Left ventricle myocardium superior (tissue), 1 donor: ENCODE results near the gene C22orf31. TPM values are rescaled to one million over a fixed set of nuclear protein-coding genes. Genes with fewer than 3 reads are reported as not detected.
"Not testable (repeated sequence)": the region's sequence is repeated elsewhere in the genome, so short reads cannot be mapped to it uniquely, and the experiment has no call there.

Experiments
- ATAC-seq: fragments of 200-7000 bp; cut with Tn5 transposase; one replicate; pipeline ENCODE4 v1.9.1; 2020; ENCODE audit warnings: mild to moderate bottlenecking, moderate library complexity
- DNase-seq: peaks from one replicate; pipeline ENCODE4 v3.0.0-alpha.2; 2020
- intact Hi-C: fragments of 100-400 bp; cut with micrococcal nuclease; formaldehyde crosslinking; loops from one replicate; pipeline ENCODE4 v1.11.0; 2022
- long read RNA-seq: library from polyadenylated mRNA; unstranded; transcript quantifications from one replicate; pipeline ENCODE4 v2.0.0, GENCODE V29; 2021
- total RNA-seq: library from RNA; stranded (reverse); fragmentation: NEBNext Ultra II Directional; extraction: Animal tissue kit (Norgen Biotek cat#: 25700); gene quantifications from one replicate; pipeline ENCODE4 v1.2.1, GENCODE V29; 2021
- donor health status: DM: no; HTN: yes; CAD: no; lungs with severe emphysema.

C22orf31 gene
- not detected for total RNA-seq
- long read RNA-seq = 0 reads

GRCh38 chr22:29061773-29062172 is at the start of gene C22orf31:
Gene C22orf31, minus strand, starts transcription at chr22:29061831. Its CDS starts 39 bp downstream, at chr22:29061792.
- intact Hi-C loops = no loop called here
- ATAC-seq (no peak), DNase-seq (no peak)

DNA sequence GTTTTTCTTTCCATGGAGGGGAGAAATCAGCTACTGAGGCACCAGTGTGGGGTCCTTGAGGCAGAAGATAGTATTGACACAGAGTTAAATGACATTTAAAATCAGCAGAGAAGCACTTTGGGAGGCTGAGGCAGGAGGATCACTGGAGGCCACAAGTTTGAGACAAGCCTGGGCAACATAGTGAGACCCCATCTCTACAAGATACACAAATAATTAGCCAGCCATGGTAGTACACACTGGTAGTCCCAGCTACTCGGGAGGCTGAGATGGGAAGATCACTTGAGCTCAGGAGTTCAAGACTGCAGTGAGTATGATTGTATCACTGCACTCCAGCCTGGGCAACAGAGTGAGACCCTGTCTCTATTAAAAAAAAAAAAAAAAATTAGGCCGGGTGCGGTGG is 49.3 kb upstream of the C22orf31 start:
- intact Hi-C loops = no loop called here
- DNase-seq = no peak
- no peak for ATAC-seq

GRCh38 chr22:29109822-29110221 is 48.2 kb upstream of the C22orf31 start:
- intact Hi-C loops = no loop called here
- ATAC-seq (peak; percentile 60), DNase-seq (no peak)

DNA sequence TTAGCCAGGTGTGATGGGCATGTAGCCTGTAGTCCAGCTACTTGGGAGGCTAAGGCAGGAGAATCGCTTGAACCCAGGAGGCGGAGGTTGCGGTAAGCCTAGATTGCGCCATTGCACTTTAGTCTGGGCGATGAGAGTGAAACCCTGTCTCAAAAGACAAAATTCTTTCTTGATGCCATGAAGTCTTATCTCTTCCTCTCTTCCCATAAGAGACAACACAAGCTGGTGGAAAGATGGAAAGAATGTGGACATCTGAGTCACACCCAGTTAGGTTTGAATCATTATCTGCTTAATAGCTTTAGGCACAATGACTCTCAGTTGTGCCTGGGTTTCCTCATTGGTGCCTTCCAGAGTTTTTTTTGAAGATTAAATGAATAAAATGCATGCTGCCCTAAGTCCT is 46.5 kb upstream of the C22orf31 start:
- DNase-seq = no peak
- no peak for ATAC-seq
- intact Hi-C loops = no loop called here

DNA sequence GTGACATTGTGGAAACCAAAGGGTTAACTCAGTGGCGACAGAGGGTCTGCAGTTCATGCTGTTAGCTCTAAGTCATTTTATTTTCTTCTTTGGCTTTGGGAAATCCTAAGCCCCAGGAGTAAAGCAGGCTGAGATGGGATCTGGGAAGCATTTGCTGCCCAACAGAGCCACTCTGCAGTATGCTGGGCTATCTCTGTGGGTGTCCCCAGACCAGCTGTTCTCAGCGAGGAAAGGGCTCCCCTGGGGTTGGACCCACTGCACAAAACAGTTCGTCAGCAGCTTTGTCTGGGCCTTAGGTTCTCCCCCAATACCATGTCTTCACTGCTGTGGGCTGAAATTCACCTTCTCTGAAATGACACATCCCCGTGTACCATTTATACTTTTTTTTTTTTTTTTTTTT is 45.2 kb upstream of the C22orf31 start:
- ATAC-seq = peak; percentile 25

DNA sequence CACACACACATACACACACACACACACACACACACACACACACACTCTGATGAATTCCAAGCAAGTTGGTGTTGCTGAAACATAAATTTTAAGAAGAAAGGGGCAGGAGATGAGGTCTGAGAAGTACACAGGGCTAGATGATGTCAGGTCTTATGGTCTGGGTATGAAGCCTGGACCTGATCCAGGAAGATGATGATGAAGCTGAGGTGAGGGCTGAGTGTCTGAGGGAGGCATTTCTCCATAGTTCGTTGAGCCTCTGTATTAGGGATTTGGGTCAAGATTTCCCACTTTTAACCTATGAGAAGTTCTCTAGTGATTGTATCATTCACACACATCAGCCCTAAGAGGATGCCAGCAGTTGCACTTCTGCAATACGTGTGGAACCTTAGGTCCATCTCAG is 43.8 kb upstream of the C22orf31 start:
- no peak for ATAC-seq
- intact Hi-C loops = no loop called here
- no peak for DNase-seq

More for the DNA sequence above, 45.2 kb upstream of the C22orf31 start:
- no peak for DNase-seq
- intact Hi-C loops = no loop called here

GRCh38 chr22:29103121-29103520 is 41.5 kb upstream of the C22orf31 start:
- DNase-seq (no peak), ATAC-seq (no peak)
- intact Hi-C loops = no loop called here

DNA sequence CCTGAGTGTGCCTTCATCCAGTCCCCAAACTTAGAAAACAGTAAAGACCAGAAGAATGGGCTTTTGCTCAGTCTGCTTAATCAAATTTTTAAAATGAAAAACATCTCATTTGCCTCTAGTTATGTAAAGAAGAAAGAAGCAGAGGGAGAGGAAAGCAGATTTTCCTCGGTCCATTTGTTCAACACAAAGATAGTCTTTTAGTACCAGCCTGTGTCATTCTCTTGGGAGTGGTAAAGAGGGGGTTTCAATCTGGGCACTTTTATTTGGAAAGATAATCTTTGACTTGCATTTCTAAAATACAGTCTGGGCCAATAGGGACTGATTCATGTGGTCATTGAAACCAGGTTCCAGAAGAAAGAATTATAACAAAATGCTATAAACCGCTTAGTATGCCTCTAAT is 40.7 kb upstream of the C22orf31 start:
- DNase-seq (no peak), ATAC-seq (no peak)
- intact Hi-C loops = no loop called here

GRCh38 chr22:29098296-29098695 is 36.7 kb upstream of the C22orf31 start:
- ATAC-seq (no peak), DNase-seq (no peak)
- intact Hi-C loops = no loop called here

GRCh38 chr22:29096736-29097669 is 35.4 kb upstream of the C22orf31 start:
- ATAC-seq (peak; percentile 81), DNase-seq (peak; percentile 57)
- intact Hi-C loops = no loop called here

- DNase-seq (no peak), ATAC-seq (no peak)
- intact Hi-C loops = no loop called here
Measured at GRCh38 chr22:29095459-29095858, 33.8 kb upstream of the C22orf31 start.

GRCh38 chr22:29093501-29094300 is 32.1 kb upstream of the C22orf31 start:
- DNase-seq (no peak), ATAC-seq (peak; percentile 73)
- intact Hi-C loops = no loop called here

GRCh38 chr22:29093030-29093429 is 31.4 kb upstream of the C22orf31 start:
- ATAC-seq (no peak), DNase-seq (no peak)
- intact Hi-C loops = no loop called here

- ATAC-seq = no peak
- intact Hi-C loops = no loop called here
- no peak for DNase-seq
Measured at GRCh38 chr22:29092243-29092642, 30.6 kb upstream of the C22orf31 start.

DNA sequence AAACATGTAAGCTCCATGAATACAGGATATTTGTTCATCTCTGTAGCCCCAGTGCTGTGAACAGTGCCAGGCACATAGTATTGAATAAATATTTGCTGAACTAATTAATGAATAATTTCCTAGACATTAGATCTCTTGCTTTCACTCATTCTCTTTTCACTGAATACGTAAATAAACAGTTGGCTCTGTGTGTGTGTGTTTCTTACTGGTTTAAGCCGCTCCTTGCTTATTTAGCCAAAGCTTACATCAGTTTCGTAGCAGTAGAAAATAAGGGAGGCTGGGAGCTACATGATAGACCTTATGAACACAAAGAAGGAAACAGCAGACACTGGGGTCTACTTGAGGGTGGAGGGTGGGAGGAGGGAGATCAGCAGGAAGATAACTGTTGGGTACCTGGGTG is 28.4 kb upstream of the C22orf31 start:
- intact Hi-C loops = no loop called here

DNA sequence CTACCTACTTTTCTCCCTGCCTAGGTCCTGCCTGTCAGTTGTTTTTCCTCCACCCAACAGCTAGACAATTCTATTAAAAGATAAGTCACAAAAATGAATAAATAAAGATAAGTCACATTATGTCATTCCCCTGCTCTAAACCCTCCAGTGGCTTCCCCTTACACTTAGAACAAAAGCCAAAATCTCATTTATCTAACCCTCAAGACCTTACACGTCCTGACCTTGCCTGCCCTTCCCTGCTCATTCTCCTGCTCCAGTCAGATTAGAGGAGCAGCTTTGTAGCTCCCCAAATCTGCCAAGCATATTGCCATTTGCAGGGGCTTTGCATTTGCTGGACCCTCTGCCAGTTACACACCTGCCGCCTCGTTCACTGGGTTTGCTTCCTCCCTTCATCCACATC is 27.9 kb upstream of the C22orf31 start:
- intact Hi-C loops = no loop called here
- no peak for DNase-seq
- ATAC-seq = no peak

More for the DNA sequence above, 28.4 kb upstream of the C22orf31 start:
- DNase-seq (no peak), ATAC-seq (no peak)

- intact Hi-C loops = no loop called here
- DNase-seq (no peak), ATAC-seq (no peak)
Measured at GRCh38 chr22:29088809-29089208, 27.2 kb upstream of the C22orf31 start.

GRCh38 chr22:29087012-29087411 is 25.4 kb upstream of the C22orf31 start:
- no peak for ATAC-seq
- intact Hi-C loops = no loop called here
- DNase-seq = no peak

DNA sequence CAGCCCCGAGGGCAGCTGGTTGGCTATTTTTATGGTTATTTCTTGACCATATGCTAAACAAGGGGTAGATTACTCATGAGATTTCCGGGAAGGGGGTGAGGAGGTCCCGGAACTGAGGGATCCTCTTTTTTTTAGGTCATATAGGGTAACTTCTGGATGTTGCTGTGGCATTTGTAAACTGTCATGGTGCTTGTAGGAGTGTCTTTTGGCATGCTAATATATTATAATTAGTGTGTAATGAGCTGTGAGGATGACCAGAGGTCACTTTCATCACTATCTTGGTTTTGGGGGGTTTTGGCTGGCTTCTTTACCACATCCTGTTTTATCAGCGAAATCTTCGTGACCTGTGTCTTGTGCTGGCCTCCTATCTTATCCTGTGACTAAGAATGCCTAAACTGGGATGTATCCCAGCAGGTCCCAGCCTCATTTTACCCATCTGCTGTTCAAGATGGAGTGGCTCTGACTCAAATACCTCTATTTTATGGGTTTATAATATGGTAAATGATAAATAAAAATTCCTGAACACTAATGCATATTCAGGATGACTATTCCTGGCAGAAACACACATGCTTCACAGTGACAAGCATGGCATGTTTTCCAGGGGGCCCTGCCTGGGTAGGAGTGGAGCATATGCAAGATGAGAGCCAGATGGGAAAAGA is 22.4 kb upstream of the C22orf31 start:
- no peak for ATAC-seq
- intact Hi-C loops = no loop called here
- DNase-seq = no peak

DNA sequence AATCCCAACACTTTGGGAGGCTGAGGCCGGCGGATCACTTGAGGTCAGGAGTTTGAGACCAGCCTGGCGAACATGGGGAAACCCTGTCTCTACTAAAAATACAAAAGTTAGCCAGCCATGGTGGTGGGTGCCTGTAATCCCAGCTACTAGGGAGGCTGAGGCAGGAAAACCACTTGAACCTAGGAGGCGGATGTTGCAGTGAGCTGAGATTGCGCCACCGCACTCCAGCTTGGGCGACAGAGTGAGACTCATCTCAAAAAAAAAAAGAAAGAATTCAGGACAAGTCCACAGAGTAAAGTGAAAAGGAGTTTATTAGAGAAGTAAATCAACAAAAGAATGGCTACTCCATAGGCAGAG is 21.9 kb upstream of the C22orf31 start:
- intact Hi-C loops, ATAC-seq, DNase-seq: not testable (repeated sequence)
